ENCODE measurements around the gene HLF. TPM values are rescaled to one million over a fixed set of nuclear protein-coding genes. Genes with fewer than 3 reads are reported as not detected.

The HLF gene
- total RNA-seq, 2 donors from 2014 or later, result 20.2 to 22.5 TPM

DNA sequence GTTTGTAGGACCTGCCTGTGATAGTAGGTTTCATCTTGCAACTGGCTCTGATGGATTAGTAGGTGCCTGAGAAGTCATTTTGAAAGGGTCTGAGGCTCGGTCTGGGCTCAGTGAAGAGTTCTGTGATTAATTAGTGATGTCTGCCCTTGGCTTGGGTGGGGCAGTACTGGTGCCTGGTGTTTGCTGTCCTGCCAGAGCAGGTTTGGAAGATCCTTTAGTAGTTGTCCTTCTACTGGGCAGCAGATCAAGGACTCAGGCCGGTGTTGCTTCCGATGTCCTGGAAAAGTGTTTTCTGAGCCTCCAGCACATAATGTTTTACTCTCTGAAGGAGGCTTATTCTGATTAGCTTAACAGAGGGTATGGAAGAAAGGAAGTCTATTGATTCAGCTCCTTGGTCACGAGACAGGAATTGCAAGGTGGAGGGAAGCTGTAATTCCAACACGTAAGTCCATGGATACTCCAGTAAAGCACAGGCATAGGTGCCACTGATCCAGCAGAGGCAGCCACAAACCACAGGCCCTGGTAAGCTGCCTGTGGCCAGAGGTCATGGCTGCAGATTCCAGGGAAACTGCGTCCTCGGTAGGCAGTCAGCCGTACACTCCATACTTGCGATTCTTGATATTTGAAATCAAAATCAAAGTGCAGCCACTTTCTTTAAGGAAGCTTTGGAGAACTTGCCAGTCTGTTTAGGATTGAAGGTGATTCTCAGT is 18.7 kb downstream of the HLF start:
- Mint-ChIP-seq H3K36me3 (ENCODE audit: low read depth) (no peaks in the 10 kb centered on the region), H3K27ac (peak overlapping the region; percentile 75), H3K4me1 (peaks cover 27% of the 10 kb centered on the region), H3K4me3 (no peak overlapping the region), H3K27me3 (no peaks in the 10 kb centered on the region)
- ATAC-seq (no peak), DNase-seq (no peak)
- H3K9me3 ChIP-seq (ENCODE audit: control insufficient read depth, low read length, poor library complexity, severe bottlenecking), result no peaks in the 10 kb centered on the region

DNA sequence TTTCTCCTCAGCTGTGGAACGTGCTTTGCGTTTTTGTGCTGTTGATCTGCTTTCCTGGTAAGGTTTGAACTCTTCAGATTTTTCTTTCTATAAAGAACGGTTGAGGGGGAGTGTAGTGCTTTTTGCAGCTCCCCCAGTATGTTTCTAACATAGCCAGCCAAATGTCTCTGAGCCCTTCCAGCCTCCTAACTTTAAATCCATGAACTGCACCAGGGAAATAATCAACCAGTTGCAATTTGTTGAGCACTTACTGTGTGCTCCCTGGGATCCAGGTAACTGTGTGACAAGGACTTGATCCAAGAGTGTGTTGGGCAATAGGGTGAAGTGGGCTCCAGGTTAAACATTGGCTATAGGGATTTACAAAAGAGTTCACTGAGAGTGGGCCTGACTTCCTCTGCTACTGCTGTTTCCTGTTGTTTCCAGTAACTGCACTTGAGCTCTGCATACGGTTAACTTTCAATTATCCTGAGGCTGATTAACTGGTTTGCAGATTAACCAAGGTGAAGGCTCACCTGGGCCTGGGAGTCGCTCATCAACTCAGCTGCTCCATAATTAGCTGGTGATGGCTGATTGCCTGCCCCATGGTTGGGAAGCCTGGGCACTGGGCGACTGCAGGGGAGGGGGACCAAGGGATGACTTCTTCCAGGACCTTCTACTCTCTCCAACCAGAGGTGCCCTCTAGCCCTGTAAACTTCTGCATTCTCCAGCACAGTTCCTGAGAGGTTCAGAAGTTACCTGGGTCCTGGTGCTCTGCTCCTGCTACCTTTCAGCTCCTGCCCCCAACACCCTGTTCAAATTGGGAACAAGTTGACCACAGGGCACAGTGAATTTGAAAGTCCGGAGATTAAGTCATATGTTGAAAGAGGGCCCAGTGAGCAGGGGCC is 19.5 kb downstream of the HLF start:
- peaks cover 24% of the 10 kb centered on the region for H3K4me1 Mint-ChIP-seq
- no peaks in the 10 kb centered on the region for H3K9me3 ChIP-seq (ENCODE audit: control insufficient read depth, low read length, poor library complexity, severe bottlenecking)
- ATAC-seq (no peak), DNase-seq (no peak)
- H3K4me3 Mint-ChIP-seq, result peak overlapping the region; percentile 10
- H3K27me3 Mint-ChIP-seq, result no peaks in the 10 kb centered on the region
- H3K36me3 Mint-ChIP-seq (ENCODE audit: low read depth), result no peaks in the 10 kb centered on the region
- peak overlapping the region; percentile 75 for H3K27ac Mint-ChIP-seq

DNA sequence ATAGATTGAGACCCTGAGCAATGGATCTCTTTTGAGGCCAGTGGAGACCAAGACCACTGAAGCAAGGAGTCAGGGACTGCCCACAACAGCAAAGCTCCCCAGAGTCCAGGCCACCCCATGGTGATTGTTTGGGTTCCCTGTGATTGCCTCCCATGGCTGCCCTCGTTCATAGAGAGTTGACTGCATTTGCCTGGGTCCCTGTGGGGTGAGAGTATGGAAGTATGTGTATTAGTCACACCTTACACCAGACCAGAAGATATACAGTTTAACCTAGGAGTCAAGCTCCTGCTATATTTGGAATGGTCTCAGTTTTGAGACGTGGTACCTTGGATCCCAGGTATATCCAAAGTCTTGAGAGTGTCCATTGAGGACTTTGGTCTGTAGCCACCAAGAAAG is 20.2 kb downstream of the HLF start:
- H3K36me3 Mint-ChIP-seq (ENCODE audit: low read depth), result no peaks in the 10 kb centered on the region
- H3K4me1 Mint-ChIP-seq, result peaks cover 24% of the 10 kb centered on the region
- no peak for DNase-seq
- no peaks in the 10 kb centered on the region for H3K9me3 ChIP-seq (ENCODE audit: control insufficient read depth, low read length, poor library complexity, severe bottlenecking)
- no peaks in the 10 kb centered on the region for H3K27me3 Mint-ChIP-seq
- H3K4me3 Mint-ChIP-seq, result peak overlapping the region; percentile 10
- ATAC-seq, result no peak
- H3K27ac Mint-ChIP-seq, result peak overlapping the region; percentile 75

DNA sequence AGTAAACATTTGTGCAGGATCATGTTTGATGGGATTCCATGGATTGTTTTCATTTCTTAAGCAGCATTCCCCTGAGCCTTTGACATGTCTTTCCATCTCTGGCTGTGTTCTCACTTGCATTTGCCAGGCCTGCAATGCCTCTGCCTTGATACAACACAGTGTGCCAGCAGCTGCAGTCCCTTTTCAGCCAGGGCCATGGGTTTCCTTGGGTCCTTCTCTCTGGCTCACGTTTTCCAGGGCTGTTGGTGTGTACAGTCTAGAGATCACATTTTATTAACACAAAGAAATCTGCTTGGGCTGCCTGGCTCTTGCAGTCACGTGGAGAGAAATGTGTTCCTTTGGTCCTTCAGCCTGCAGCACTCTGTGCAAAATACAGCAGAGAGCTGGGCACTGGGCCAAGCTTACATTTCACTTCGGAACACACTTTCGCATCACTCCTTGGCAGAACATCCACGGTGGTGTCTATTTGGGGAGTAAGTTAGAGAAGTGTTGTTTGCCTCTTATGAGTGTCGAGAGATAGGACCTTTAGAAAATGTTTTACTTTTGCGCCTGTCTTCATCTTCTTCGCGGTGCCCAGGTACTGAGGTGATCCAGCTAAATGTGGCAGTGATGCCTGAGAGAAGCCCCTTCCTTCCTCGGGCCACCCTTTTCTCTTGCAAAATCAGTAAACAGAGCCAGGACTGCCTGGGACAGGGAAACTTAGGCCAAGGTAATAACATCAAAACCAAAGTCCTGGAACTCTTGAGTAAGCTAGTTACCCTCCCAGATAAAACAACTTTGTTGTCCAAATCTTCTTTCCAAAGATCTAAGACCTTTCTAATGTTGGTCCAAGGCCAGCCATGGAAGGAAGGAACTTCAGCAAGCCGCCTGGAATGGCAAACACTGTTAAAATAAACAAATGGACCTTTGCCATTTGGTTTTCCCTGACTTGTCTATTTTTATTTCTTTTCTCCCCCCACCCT is 20.9 kb downstream of the HLF start:
- Mint-ChIP-seq H3K4me3 (no peak overlapping the region), H3K4me1 (peaks cover 23% of the 10 kb centered on the region), H3K36me3 (ENCODE audit: low read depth) (peaks cover 2% of the 10 kb centered on the region), H3K27me3 (no peaks in the 10 kb centered on the region), H3K27ac (peak overlapping the region; percentile 75)
- DNase-seq (no peak), ATAC-seq (no peak)
- no peaks in the 10 kb centered on the region for H3K9me3 ChIP-seq (ENCODE audit: control insufficient read depth, low read length, poor library complexity, severe bottlenecking)

DNA sequence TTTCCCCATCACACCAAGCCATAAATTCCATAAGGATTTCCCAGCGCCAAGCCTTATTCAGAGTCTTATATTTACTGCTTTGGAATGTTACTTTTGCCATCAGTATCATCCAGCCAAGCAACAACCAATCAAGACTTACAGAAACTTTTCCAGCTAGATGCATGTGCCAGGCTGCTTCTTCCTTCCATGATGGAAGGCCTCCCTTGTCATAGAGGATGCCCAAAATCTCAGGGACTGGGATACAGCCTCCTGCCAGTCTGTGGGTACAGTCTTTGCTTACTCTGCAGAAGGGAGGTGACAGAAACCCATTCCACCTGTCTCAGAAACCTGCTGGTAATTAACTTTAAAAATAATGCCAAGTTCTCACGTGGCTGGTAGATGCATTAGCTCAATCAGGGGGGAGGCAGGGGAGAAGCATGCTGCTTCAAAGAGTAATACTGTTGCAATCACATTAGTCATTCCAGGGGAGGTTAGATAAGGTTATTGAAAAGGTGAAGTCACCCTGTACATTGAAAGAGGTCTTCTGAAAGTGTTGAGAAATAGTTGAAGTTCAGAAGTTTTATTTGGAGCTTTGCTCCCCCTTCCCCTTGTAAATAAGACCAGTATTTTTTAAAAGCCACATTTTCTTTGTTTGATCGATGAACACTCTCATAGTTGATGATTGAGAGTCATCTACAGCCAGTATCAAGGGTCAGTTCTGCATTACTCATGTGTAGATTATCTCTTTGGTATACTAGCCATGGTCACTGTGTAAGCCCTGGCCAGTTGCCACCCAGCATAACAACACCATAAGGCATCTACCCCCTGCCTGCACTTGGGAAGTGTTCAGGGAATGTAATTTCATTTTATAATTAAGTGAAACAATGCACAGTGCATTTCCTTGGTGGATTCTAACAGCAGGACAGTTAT is 22.2 kb downstream of the HLF start:
- Mint-ChIP-seq H3K4me1 (peaks cover 25% of the 10 kb centered on the region), H3K27me3 (no peaks in the 10 kb centered on the region), H3K36me3 (ENCODE audit: low read depth) (peaks cover 2% of the 10 kb centered on the region), H3K27ac (no peak overlapping the region), H3K4me3 (no peak overlapping the region)
- no peak for ATAC-seq
- DNase-seq, result no peak
- H3K9me3 ChIP-seq (ENCODE audit: control insufficient read depth, low read length, poor library complexity, severe bottlenecking), result no peaks in the 10 kb centered on the region

DNA sequence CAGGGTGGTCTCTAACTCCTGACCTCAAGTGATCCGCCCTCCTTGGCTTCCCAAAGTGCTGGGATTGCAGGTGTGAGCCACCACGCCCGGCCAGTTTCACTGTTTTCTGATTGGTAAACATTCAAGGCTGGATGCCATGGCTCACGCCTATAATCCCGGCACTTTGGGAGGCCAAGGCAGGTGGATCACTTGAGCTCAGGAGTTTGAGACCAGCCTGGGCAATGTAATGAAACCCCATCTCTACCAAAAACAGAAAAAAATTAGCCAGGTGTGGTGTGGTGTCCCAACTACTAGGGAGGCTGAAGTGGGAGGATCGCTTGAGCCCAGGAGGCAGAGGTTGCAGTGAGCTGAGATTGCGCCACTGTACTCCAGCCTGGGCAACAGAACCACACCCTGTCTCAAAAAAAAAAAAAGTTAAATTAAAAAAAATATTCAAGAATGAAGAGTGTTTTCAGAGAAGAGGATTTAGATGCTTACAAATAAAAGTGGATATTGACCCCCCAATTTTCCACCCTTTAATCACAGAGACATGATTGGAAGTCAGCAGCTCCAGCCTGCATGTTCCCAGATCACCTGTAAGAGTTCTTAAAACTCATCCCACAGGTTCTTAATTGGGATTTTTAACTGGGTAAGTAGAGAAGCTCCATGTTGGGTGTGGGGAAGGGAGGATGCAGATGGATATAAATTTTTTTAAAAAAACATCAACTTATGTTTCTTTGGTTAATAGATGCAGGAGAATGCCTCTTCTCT is 23.8 kb downstream of the HLF start:
- peaks cover 21% of the 10 kb centered on the region for H3K4me1 Mint-ChIP-seq
- H3K27me3 Mint-ChIP-seq, result no peaks in the 10 kb centered on the region
- H3K4me3 Mint-ChIP-seq, result no peak overlapping the region
- no peak for DNase-seq
- no peak for ATAC-seq
- H3K36me3 Mint-ChIP-seq (ENCODE audit: low read depth), result peaks cover 2% of the 10 kb centered on the region
- no peak overlapping the region for H3K27ac Mint-ChIP-seq
- no peaks in the 10 kb centered on the region for H3K9me3 ChIP-seq (ENCODE audit: control insufficient read depth, low read length, poor library complexity, severe bottlenecking)

DNA sequence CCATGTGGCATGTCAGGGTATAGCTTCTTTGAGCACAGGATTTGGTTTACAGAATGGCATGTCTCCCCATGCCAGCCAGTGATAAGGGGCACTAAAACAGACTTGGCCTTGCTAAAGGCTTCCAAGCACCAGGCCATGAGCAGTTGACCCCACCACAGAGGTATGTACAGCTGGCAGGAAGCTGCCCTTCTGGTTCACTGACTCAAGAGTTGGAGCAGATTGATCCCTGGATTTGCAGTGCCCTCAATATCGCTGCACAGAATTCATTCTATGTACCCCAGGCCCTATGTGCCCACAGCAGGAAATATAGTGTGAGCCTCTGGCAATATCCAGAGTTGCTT is 24.3 kb downstream of the HLF start:
- H3K27me3 Mint-ChIP-seq, result no peaks in the 10 kb centered on the region
- H3K4me1 Mint-ChIP-seq, result peaks cover 21% of the 10 kb centered on the region
- no peaks in the 10 kb centered on the region for H3K9me3 ChIP-seq (ENCODE audit: control insufficient read depth, low read length, poor library complexity, severe bottlenecking)
- ATAC-seq, result no peak
- peaks cover 2% of the 10 kb centered on the region for H3K36me3 Mint-ChIP-seq (ENCODE audit: low read depth)
- no peak overlapping the region for H3K27ac Mint-ChIP-seq
- DNase-seq, result no peak
- H3K4me3 Mint-ChIP-seq, result no peak overlapping the region

DNA sequence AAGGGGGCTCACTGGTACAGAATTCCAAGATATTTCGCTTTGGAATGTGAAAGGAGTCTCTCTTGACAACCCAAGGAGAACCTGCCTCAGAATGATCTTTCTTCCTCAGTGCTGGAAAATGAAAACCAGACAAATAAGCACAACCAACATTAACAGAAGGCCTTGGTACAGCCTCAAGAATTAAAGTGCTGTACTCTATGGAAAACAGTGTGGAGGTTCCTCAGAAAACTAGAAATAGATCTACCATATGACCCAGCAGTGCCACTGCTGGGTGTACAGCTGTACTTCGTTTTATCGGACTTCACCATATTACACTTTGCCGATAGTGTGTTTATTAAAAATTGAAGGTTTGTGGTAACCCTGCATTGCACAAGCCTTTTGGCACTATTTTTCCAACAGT is 25.2 kb downstream of the HLF start:
- DNase-seq (no peak), ATAC-seq (no peak)
- peaks cover 2% of the 10 kb centered on the region for H3K36me3 Mint-ChIP-seq (ENCODE audit: low read depth)
- peaks cover 15% of the 10 kb centered on the region for H3K4me1 Mint-ChIP-seq
- H3K4me3 Mint-ChIP-seq, result no peak overlapping the region
- no peaks in the 10 kb centered on the region for H3K27me3 Mint-ChIP-seq
- peak overlapping the region; percentile 68 for H3K27ac Mint-ChIP-seq
- H3K9me3 ChIP-seq (ENCODE audit: control insufficient read depth, low read length, poor library complexity, severe bottlenecking), result no peaks in the 10 kb centered on the region

DNA sequence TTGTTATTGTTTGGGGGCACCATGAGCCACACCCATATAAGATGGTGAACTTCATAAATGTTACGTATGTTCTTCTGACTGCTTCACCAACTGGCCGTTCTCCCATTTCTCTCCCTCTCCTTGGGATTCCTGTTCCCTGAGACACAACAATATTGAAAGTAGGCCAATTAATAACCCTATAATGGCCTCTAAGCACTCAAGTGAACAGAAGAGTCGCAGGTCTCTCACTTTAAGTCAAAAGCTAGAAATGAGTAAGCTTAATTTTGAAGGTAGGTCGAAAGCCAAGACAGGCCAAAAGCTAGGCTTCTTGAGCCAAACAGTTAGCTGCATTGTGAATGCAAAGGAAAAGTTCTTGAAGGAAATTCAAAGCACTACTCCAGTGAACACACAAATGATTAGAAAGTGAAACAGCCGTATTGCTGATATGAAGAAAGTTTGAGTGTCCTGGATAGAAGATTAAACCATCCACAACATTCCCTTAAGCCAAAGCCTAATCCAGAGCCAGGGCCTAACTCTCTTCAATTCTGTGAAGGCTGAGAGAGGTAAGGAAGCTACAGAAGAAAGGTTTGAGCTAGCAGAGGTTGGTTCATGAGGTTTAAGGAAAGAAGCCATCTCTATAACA is 25.8 kb downstream of the HLF start:
- Mint-ChIP-seq H3K27ac (peak overlapping the region; percentile 68), H3K4me3 (no peak overlapping the region), H3K36me3 (ENCODE audit: low read depth) (peaks cover 2% of the 10 kb centered on the region), H3K27me3 (no peaks in the 10 kb centered on the region), H3K4me1 (peaks cover 20% of the 10 kb centered on the region)
- H3K9me3 ChIP-seq (ENCODE audit: control insufficient read depth, low read length, poor library complexity, severe bottlenecking), result no peaks in the 10 kb centered on the region
- ATAC-seq (no peak), DNase-seq (no peak)

DNA sequence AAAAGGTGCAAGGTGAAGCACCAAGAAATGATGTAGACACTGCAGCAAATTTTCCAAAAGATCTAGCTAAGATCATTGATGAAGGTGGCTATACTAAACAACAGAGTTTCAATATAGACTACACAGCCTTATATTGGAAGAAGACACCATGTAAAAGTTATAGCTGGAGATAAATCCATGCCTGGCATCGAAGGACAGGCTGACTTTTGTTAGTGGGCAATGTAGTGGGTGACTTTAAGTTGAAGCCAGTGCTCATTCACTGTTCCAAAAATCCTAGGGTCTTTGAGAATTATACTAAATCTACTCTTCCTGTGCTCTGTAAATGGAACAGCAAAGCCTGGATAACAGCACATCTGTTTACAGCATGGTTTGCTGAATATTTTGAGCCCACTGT is 26.4 kb downstream of the HLF start:
- H3K4me1 Mint-ChIP-seq, result peaks cover 21% of the 10 kb centered on the region
- ATAC-seq, result no peak
- H3K27me3 Mint-ChIP-seq, result no peaks in the 10 kb centered on the region
- peaks cover 2% of the 10 kb centered on the region for H3K36me3 Mint-ChIP-seq (ENCODE audit: low read depth)
- H3K27ac Mint-ChIP-seq, result no peak overlapping the region
- H3K4me3 Mint-ChIP-seq, result no peak overlapping the region
- DNase-seq, result no peak
- no peaks in the 10 kb centered on the region for H3K9me3 ChIP-seq (ENCODE audit: control insufficient read depth, low read length, poor library complexity, severe bottlenecking)

DNA sequence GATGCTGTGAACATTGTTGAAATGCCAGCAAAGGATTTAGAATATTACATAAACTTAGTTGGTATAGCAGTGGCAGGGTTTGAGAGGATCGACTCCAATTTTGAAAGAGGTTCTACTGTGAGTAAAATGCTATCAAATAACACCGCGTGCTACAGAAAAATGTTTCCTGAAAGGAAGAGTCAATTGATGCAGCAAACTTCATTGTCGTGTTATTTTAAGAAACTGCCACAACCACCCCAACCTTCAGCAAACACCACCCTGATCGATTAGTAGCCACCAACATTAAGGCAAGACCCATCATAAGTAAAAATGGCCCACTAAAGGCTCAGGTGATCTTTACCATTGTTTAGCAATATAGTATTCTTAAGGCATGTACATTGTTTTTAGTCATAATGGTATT is 27.3 kb downstream of the HLF start:
- Mint-ChIP-seq H3K27me3 (no peaks in the 10 kb centered on the region), H3K36me3 (ENCODE audit: low read depth) (peaks cover 2% of the 10 kb centered on the region), H3K4me3 (no peak overlapping the region), H3K27ac (peak overlapping the region; percentile 37), H3K4me1 (peaks cover 21% of the 10 kb centered on the region)
- ATAC-seq, result no peak
- DNase-seq, result no peak
- H3K9me3 ChIP-seq (ENCODE audit: control insufficient read depth, low read length, poor library complexity, severe bottlenecking), result no peaks in the 10 kb centered on the region

Measured in T-helper 17 cell (primary cell).